HEK293 (cell line): ENCODE measurements around the gene ZSWIM4.
A peak's percentile ranks its signal among the peaks of the same experiment; 100 is the strongest.

Source experiments
- GLI4 ChIP-seq: fragments of 450-650 bp; formaldehyde crosslinking; IDR thresholded peaks from 2 replicates; pipeline ENCODE4 v1.5.1; 2016; ENCODE audit warnings: missing biosample characterization, missing genetic modification characterization
- GLIS1 ChIP-seq: fragments of 450-650 bp; formaldehyde crosslinking; IDR thresholded peaks from 2 replicates; pipeline ENCODE4 v1.5.1; 2016; ENCODE audit warnings: missing biosample characterization, missing genetic modification characterization
- HOXA7 ChIP-seq: sonication (generic); formaldehyde crosslinking; IDR thresholded peaks from 2 replicates; pipeline ENCODE4 v1.8.1; 2022; ENCODE audit warnings: missing genetic modification reagents, borderline replicate concordance
- HOXC10 ChIP-seq: sonication (generic); formaldehyde crosslinking; IDR thresholded peaks from 2 replicates; pipeline ENCODE4 v1.8.1; 2023; ENCODE audit warnings: mild to moderate bottlenecking, missing genetic modification reagents
- KLF10 ChIP-seq: fragments of 450-650 bp; IDR thresholded peaks from 2 replicates; pipeline ENCODE4 v1.5.1; 2018; ENCODE audit warnings: missing biosample characterization, mild to moderate bottlenecking, missing genetic modification characterization
- KLF9 ChIP-seq: fragments of 450-650 bp; formaldehyde crosslinking; IDR thresholded peaks from 2 replicates; pipeline ENCODE4 v1.5.1; 2016; ENCODE audit warnings: missing biosample characterization, missing genetic modification characterization, low read depth
- ZBTB6 ChIP-seq: fragments of 450-650 bp; formaldehyde crosslinking; IDR thresholded peaks from 2 replicates; pipeline ENCODE4 v1.5.1; 2017; ENCODE audit warnings: missing biosample characterization, missing genetic modification characterization
- ZIC2 ChIP-seq: fragments of 450-650 bp; formaldehyde crosslinking; IDR thresholded peaks from 2 replicates; pipeline ENCODE4 v1.5.1; 2016; ENCODE audit warnings: missing biosample characterization, missing genetic modification characterization
- ZNF133 ChIP-seq: fragments of 450-650 bp; formaldehyde crosslinking; IDR thresholded peaks from 2 replicates; pipeline ENCODE4 v1.5.1; 2016; ENCODE audit warnings: missing biosample characterization, missing genetic modification characterization
- ZNF157 ChIP-seq: fragments of 450-650 bp; formaldehyde crosslinking; IDR thresholded peaks from 2 replicates; pipeline ENCODE4 v1.5.1; 2016; ENCODE audit warnings: missing biosample characterization, missing genetic modification characterization
- ZNF174 ChIP-seq: fragments of 450-650 bp; formaldehyde crosslinking; IDR thresholded peaks from 2 replicates; pipeline ENCODE4 v1.5.0; 2017; ENCODE audit warnings: missing biosample characterization, mild to moderate bottlenecking, missing genetic modification characterization
- ZNF23 ChIP-seq: fragments of 450-650 bp; formaldehyde crosslinking; IDR thresholded peaks from 2 replicates; pipeline ENCODE4 v1.5.1; 2016; ENCODE audit warnings: missing biosample characterization, missing genetic modification characterization, borderline replicate concordance
- ZNF391 ChIP-seq: fragments of 450-650 bp; formaldehyde crosslinking; IDR thresholded peaks from 2 replicates; pipeline ENCODE4 v1.5.1; 2016; ENCODE audit warnings: low read depth, missing biosample characterization, missing genetic modification characterization, borderline replicate concordance
- ZNF518A ChIP-seq: fragments of 450-650 bp; formaldehyde crosslinking; conservative IDR thresholded peaks from 2 replicates; pipeline ENCODE4 v1.5.1; 2016; ENCODE audit warnings: low read depth, missing biosample characterization, missing genetic modification characterization
- ZNF544 ChIP-seq: fragments of 450-650 bp; formaldehyde crosslinking; IDR thresholded peaks from 2 replicates; pipeline ENCODE4 v1.5.0; 2017; ENCODE audit warnings: missing biosample characterization, missing genetic modification characterization
- ZNF585B ChIP-seq: fragments of 450-650 bp; formaldehyde crosslinking; IDR thresholded peaks from 2 replicates; pipeline ENCODE4 v1.5.1; 2016; ENCODE audit warnings: missing biosample characterization, missing genetic modification characterization
- ZNF664 ChIP-seq: fragments of 450-650 bp; formaldehyde crosslinking; IDR thresholded peaks from 2 replicates; pipeline ENCODE4 v1.5.1; 2016; ENCODE audit warnings: missing biosample characterization, missing genetic modification characterization
- ZNF76 ChIP-seq: fragments of 450-650 bp; formaldehyde crosslinking; IDR thresholded peaks from 2 replicates; pipeline ENCODE4; 2016; ENCODE audit warnings: low read depth, missing biosample characterization, missing genetic modification characterization, borderline replicate concordance
- ZNF785 ChIP-seq: fragments of 450-650 bp; formaldehyde crosslinking; IDR thresholded peaks from 2 replicates; pipeline ENCODE4 v1.5.1; 2016; ENCODE audit warnings: missing biosample characterization, missing genetic modification characterization
- TF ChIP-seq, protein P1 (sequence below): fragments of 450-650 bp; formaldehyde crosslinking; IDR thresholded peaks from 2 replicates; pipeline ENCODE4 v1.5.1; 2016; ENCODE audit warnings: missing biosample characterization, missing genetic modification characterization
- TF ChIP-seq, protein P2 (sequence below): fragments of 450-650 bp; formaldehyde crosslinking; IDR thresholded peaks from 2 replicates; pipeline ENCODE4 v1.5.1; 2016; ENCODE audit warnings: missing biosample characterization, missing genetic modification characterization
- TF ChIP-seq, protein P3 (sequence below): fragments of 450-650 bp; formaldehyde crosslinking; IDR thresholded peaks from 2 replicates; pipeline ENCODE4 v1.5.1; 2016; ENCODE audit warnings: missing biosample characterization, missing genetic modification characterization

The ZSWIM4 gene

GRCh38 chr19:13774217-13775191, 20.7 kb upstream of the ZSWIM4 start, which contains the start of gene C19orf53 (continued):
- TF ChIP-seq, protein P1, sequence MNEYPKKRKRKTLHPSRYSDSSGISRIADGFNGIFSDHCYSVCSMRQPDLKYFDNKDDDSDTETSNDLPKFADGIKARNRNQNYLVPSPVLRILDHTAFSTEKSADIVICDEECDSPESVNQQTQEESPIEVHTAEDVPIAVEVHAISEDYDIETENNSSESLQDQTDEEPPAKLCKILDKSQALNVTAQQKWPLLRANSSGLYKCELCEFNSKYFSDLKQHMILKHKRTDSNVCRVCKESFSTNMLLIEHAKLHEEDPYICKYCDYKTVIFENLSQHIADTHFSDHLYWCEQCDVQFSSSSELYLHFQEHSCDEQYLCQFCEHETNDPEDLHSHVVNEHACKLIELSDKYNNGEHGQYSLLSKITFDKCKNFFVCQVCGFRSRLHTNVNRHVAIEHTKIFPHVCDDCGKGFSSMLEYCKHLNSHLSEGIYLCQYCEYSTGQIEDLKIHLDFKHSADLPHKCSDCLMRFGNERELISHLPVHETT (tag by site-specific recombination) = peak; percentile 98
- peak; percentile 44 for TF ChIP-seq ZIC2 (tag by site-specific recombination)
- peak; percentile 85; the same call in 1 of the 2 replicates for TF ChIP-seq ZNF391 (tag by site-specific recombination)
- TF ChIP-seq ZNF133 = no peak
- TF ChIP-seq ZNF174 (tag by site-specific recombination) = no peak
- TF ChIP-seq, protein P2, sequence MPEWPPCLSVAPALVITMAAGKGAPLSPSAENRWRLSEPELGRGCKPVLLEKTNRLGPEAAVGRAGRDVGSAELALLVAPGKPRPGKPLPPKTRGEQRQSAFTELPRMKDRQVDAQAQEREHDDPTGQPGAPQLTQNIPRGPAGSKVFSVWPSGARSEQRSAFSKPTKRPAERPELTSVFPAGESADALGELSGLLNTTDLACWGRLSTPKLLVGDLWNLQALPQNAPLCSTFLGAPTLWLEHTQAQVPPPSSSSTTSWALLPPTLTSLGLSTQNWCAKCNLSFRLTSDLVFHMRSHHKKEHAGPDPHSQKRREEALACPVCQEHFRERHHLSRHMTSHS (tag by site-specific recombination) = no peak
- peak; percentile 100 for TF ChIP-seq ZNF76 (tag by site-specific recombination)
- 0 out of 2 replicates have a peak, but pooled peaks have one; percentile 17 for TF ChIP-seq ZNF157 (tag by site-specific recombination)
- 0 out of 2 replicates have a peak, but pooled peaks have one; percentile 23 for TF ChIP-seq ZNF785 (tag by site-specific recombination)
- TF ChIP-seq, protein P3, sequence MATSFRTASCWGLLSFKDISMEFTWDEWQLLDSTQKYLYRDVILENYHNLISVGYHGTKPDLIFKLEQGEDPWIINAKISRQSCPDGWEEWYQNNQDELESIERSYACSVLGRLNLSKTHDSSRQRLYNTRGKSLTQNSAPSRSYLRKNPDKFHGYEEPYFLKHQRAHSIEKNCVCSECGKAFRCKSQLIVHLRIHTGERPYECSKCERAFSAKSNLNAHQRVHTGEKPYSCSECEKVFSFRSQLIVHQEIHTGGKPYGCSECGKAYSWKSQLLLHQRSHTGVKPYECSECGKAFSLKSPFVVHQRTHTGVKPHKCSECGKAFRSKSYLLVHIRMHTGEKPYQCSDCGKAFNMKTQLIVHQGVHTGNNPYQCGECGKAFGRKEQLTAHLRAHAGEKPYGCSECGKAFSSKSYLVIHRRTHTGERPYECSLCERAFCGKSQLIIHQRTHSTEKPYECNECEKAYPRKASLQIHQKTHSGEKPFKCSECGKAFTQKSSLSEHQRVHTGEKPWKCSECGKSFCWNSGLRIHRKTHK (tag by site-specific recombination) = no peak
- no peak for TF ChIP-seq ZNF23 (tag by site-specific recombination)
- peak; percentile 46; the same call in 1 of the 2 replicates for TF ChIP-seq GLI4 (tag by site-specific recombination)
- no peak for TF ChIP-seq ZNF585B (tag by site-specific recombination)
- no peak for TF ChIP-seq ZNF544
- TF ChIP-seq ZNF664 (tag by site-specific recombination) = peak; percentile 39; the same call in 1 of the 2 replicates
- TF ChIP-seq KLF10 (tag by site-specific recombination) = peak; percentile 37; the same call in 1 of the 2 replicates
- TF ChIP-seq GLIS1 (tag by site-specific recombination) = peak; percentile 25; the same call in 1 of the 2 replicates
- no peak for TF ChIP-seq HOXA7 (CRISPR knock-in tag)
- TF ChIP-seq KLF9 (tag by site-specific recombination) = peak; percentile 41
- peak; percentile 87; the same call in 1 of the 2 replicates for TF ChIP-seq ZBTB6 (tag by site-specific recombination)
- TF ChIP-seq ZNF518A (tag by site-specific recombination) = peak; percentile 80
- no peak for TF ChIP-seq HOXC10 (CRISPR knock-in tag)
